ENCODE measurements around the gene OR10AD1.
A peak's percentile ranks its signal among the peaks of the same experiment; 100 is the strongest.

The OR10AD1 gene

DNA sequence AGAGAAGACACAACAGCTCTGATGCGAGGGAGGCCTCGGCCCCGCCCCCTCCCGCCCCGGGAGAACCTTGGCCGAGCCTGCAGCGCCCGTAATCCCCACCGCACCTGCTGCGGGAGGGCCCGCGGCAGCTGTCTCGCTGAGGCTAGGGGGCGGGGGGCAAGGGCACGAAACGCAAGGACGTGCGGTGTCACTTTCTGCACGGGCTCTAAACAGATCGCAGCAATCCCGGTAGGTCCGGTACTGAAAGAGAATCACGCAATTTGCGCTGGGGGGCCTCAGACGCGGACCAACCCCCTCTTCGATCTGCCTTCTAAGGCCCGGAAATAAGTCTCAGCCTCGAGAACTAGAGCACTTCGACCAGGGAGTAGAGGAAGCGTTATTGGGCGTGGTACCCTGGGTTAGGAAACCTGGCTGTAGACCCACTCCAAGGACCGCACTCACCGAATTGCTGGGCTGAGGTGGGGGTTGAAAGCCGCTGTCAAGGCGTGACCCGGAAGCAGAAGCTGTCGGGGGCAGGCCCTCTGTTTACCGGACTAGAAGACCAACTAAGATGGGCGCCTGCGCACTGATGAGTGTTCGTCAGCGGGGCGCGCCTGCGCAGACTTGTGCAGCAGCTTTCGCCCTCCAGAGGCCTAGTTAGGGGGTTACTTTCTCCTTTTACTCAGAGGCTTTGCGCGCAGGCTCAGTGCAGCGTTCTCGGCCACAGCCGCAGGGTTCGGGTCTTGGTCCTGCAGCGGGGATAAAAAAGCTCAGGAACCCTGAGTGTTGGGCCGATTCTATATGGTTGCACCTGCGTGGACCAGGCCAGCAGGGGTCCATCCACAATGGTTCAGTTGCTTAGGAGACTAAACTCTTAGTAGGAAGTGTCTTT lies 45.8 kb downstream of the OR10AD1 start, which contains the start of gene ASB8:
TSS of gene ASB8 (minus strand) at position 498 of the 871 bp plus-strand sequence. CDS start 4,019 bp downstream, outside the sequence.
- TF ChIP-seq, protein P1, sequence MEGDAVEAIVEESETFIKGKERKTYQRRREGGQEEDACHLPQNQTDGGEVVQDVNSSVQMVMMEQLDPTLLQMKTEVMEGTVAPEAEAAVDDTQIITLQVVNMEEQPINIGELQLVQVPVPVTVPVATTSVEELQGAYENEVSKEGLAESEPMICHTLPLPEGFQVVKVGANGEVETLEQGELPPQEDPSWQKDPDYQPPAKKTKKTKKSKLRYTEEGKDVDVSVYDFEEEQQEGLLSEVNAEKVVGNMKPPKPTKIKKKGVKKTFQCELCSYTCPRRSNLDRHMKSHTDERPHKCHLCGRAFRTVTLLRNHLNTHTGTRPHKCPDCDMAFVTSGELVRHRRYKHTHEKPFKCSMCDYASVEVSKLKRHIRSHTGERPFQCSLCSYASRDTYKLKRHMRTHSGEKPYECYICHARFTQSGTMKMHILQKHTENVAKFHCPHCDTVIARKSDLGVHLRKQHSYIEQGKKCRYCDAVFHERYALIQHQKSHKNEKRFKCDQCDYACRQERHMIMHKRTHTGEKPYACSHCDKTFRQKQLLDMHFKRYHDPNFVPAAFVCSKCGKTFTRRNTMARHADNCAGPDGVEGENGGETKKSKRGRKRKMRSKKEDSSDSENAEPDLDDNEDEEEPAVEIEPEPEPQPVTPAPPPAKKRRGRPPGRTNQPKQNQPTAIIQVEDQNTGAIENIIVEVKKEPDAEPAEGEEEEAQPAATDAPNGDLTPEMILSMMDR (conservative IDR thresholded peaks at IDR 0.05), result peak; percentile 67
- peak within 1 kb of the TSS; percentile 89 for H3K27ac ChIP-seq

DNA sequence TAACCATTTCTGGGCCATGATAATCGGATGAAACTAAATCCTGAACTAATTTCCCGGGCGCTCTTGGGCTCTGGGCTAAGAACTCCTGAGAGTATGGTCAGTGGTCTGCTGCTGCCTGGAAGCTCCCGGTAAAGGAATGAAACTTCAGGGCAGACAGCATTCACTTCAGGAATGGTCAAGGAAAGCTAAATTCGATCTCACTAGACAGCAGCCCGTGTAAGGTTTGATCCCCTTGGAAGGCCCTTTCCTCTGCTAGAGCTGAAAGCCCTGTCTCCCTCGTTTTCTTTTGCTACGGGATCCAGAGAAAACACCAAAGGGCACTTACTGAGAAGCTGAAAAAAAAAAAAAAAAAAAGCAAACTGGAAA lies 46.5 kb downstream of the OR10AD1 start:
- peak overlapping the region; percentile 89 for H3K27ac ChIP-seq
- TF ChIP-seq, protein P1 (conservative IDR thresholded peaks at IDR 0.05), result no peak

DNA sequence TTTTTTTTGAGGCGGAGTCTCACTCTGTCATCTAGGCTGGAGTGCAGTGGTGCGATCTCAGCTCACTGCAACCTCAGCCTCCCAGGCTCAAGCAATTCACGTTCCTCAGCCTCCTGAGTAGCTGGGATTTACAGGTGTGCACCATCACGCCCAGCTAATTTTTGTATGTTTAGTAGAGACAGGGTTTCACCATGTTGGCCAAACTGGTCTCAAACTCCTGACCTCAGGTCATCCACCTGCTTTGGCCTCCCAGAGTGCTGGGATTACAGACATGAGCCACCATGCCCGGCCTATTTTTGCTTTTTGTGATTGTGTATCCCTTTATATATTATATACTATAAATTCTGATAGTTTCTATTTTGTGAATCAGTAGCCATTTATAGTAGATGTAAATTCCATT lies 47.3 kb downstream of the OR10AD1 start:
- peak overlapping the region; percentile 89; the same call in 1 of the 2 replicates for H3K27ac ChIP-seq

Measured in VCaP (cell line).